ENCODE results near the gene CNNM4. TPM values are rescaled to one million over a fixed set of nuclear protein-coding genes. Genes with fewer than 3 reads are reported as not detected.

Gene CNNM4
- total RNA-seq (2014; rRNA removed; shearing (Covaris generic)), result 2.1 and 2.2 TPM in 2 replicates
- polyA plus RNA-seq (2015; cell fraction: cytosol; rRNA removed), result 2.1 and 2.3 TPM in 2 replicates
- polyA plus RNA-seq (2015; cell fraction: nucleus; rRNA removed), result 1.9 and 3.6 TPM in 2 replicates

- peak; percentile 82 for DNase-seq (ENCODE audit: low read depth)
Measured at GRCh38 chr2:96760036-96760985, at the start of gene CNNM4. Gene CNNM4, plus strand, starts transcription at chr2:96760902. Its CDS starts 98 bp downstream, at chr2:96761000.

GRCh38 chr2:96710985-96711384 lies 49.7 kb upstream of the CNNM4 start:
- DNase-seq (ENCODE audit: low read depth), result no peak

GRCh38 chr2:96715658-96716057 lies 45.0 kb upstream of the CNNM4 start:
- DNase-seq (ENCODE audit: low read depth), result no peak

GRCh38 chr2:96716388-96716787 lies 44.3 kb upstream of the CNNM4 start:
- no peak for DNase-seq (ENCODE audit: low read depth)

GRCh38 chr2:96726131-96726530 lies 34.6 kb upstream of the CNNM4 start:
- no peak for DNase-seq (ENCODE audit: low read depth)

- DNase-seq (ENCODE audit: low read depth), result no peak
Measured at GRCh38 chr2:96727431-96727830, 33.3 kb upstream of the CNNM4 start.

- DNase-seq (ENCODE audit: low read depth), result no peak
Measured at GRCh38 chr2:96729748-96730147, 31.0 kb upstream of the CNNM4 start.

- peak; percentile 1 for DNase-seq (ENCODE audit: low read depth)
Measured at GRCh38 chr2:96730212-96730611, 30.5 kb upstream of the CNNM4 start.

GRCh38 chr2:96733931-96734330 lies 26.8 kb upstream of the CNNM4 start:
- no peak for DNase-seq (ENCODE audit: low read depth)

GRCh38 chr2:96734880-96735583 lies 25.7 kb upstream of the CNNM4 start:
- DNase-seq (ENCODE audit: low read depth), result no peak

- no peak for DNase-seq (ENCODE audit: low read depth)
Measured at GRCh38 chr2:96737251-96737650, 23.5 kb upstream of the CNNM4 start.

GRCh38 chr2:96737831-96738230 lies 22.9 kb upstream of the CNNM4 start:
- DNase-seq (ENCODE audit: low read depth), result no peak

GRCh38 chr2:96739076-96739632 lies 21.5 kb upstream of the CNNM4 start:
- DNase-seq (ENCODE audit: low read depth), result no peak

GRCh38 chr2:96739633-96740428 lies 20.9 kb upstream of the CNNM4 start, which contains the start of gene LMAN2L:
Gene LMAN2L, minus strand, starts transcription at chr2:96740064. Its CDS starts 24 bp downstream, at chr2:96740040.
- peak; percentile 93 for DNase-seq (ENCODE audit: low read depth)

GRCh38 chr2:96747061-96747617 lies 13.6 kb upstream of the CNNM4 start:
- DNase-seq (ENCODE audit: low read depth), result no peak

- DNase-seq (ENCODE audit: low read depth), result no peak
Measured at GRCh38 chr2:96751800-96752199, 8.9 kb upstream of the CNNM4 start.

GRCh38 chr2:96753661-96754282 lies 6.9 kb upstream of the CNNM4 start:
- DNase-seq (ENCODE audit: low read depth), result no peak

GRCh38 chr2:96754317-96754716 lies 6.4 kb upstream of the CNNM4 start:
- no peak for DNase-seq (ENCODE audit: low read depth)

- DNase-seq (ENCODE audit: low read depth), result no peak
Measured at GRCh38 chr2:96756788-96757476, 3.8 kb upstream of the CNNM4 start.

GRCh38 chr2:96757477-96757860 lies 3.2 kb upstream of the CNNM4 start:
- no peak for DNase-seq (ENCODE audit: low read depth)
